IPS-NIHi7 (cell line): ENCODE results near the gene NPHS1.

Experiments
- DNase-seq: peaks from one replicate; pipeline ENCODE4 v3.0.0; 2012; ENCODE audit warnings: mixed read lengths; ENCODE audit errors: extremely low spot score

NPHS1 gene

DNA sequence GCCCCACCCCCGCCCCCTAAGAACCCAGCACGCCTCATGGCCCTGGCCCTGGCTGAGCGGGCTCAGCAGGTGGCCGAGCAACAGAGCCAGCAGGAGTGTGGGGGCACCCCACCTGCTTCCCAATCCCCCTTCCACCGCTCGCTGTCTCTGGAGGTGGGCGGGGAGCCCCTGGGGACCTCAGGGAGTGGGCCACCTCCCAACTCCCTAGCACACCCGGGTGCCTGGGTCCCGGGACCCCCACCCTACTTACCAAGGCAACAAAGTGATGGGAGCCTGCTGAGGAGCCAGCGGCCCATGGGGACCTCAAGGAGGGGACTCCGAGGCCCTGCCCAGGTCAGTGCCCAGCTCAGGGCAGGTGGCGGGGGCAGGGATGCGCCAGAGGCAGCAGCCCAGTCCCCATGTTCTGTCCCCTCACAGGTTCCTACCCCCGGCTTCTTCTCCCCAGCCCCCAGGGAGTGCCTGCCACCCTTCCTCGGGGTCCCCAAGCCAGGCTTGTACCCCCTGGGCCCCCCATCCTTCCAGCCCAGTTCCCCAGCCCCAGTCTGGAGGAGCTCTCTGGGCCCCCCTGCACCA, 65.0 kb downstream of the NPHS1 start:
- DNase-seq, result no peak

DNA sequence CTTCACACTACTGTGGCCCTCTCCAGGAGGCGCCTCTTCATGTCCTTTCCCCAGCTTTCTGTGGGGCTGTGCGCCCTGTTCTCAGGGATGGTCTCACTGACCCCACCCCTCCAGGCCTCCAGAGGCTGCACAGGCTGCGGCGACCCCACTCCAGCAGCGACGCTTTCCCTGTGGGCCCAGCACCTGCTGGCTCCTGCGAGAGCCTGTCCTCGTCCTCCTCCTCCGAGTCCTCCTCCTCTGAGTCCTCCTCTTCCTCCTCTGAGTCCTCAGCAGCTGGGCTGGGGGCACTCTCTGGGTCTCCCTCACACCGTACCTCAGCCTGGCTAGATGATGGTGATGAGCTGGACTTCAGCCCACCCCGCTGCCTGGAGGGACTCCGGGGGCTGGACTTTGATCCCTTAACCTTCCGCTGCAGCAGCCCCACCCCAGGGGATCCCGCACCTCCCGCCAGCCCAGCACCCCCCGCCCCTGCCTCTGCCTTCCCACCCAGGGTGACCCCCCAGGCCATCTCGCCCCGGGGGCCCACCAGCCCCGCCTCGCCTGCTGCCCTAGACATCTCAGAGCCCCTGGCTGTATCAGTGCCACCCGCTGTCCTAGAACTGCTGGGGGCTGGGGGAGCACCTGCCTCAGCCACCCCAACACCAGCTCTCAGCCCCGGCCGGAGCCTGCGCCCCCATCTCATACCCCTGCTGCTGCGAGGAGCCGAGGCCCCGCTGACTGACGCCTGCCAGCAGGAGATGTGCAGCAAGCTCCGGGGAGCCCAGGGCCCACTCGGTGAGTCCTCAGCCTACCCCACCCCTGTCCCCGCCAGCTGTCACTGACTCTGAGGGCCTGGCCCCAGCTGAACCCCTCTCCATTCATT, 65.8 kb downstream of the NPHS1 start:
- DNase-seq, result no peak

DNA sequence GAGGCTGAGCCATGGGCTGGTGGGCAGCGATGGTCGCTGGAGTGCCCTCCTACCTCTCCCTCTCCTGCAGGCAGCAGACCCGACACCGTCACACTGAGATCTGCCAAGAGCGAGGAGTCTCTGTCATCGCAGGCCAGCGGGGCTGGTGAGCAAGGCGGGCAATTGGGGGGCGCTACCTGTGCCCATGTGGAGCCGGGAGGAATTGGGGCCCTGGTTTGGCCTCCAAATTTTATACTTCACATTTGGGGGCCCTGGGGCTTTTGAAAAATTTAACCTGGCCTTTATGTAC, 67.0 kb downstream of the NPHS1 start:
- DNase-seq, result no peak

DNA sequence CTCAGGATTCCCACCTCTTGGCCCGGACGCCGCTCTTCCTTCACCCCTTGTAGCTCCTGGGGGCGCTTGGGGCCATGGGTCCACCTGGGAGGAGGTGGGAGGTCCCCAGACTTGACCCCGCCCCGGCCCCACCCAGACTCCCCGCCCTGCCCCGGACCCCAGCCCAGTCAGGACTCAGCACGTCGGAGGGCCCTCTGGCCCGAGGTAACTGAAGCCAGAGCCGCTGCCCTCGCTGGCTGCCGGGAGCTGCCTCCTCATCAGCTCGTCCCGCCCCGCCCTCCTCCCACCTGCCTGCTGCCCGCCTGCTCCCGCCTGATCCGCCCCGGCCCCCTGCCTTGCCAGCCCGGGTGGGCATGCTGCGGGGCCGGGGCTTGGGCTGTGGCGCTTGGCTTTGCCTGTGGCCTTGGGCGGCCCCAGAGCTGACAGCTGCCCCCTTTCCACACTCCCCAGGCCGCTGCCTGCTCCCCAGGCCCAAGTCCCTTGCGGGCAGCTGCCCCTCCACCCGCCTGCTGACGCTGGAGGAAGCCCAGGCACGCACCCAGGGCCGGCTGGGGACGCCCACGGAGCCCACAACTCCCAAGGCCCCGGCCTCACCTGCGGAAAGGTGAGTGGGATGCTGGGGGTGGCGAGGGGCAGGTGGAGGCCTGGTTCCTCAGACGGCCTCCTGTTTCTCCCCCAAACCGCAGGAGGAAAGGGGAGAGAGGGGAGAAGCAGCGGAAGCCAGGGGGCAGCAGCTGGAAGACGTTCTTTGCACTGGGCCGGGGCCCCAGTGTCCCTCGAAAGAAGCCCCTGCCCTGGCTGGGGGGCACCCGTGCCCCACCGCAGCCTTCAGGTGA, 67.6 kb downstream of the NPHS1 start:
- DNase-seq, result peak; percentile 93

DNA sequence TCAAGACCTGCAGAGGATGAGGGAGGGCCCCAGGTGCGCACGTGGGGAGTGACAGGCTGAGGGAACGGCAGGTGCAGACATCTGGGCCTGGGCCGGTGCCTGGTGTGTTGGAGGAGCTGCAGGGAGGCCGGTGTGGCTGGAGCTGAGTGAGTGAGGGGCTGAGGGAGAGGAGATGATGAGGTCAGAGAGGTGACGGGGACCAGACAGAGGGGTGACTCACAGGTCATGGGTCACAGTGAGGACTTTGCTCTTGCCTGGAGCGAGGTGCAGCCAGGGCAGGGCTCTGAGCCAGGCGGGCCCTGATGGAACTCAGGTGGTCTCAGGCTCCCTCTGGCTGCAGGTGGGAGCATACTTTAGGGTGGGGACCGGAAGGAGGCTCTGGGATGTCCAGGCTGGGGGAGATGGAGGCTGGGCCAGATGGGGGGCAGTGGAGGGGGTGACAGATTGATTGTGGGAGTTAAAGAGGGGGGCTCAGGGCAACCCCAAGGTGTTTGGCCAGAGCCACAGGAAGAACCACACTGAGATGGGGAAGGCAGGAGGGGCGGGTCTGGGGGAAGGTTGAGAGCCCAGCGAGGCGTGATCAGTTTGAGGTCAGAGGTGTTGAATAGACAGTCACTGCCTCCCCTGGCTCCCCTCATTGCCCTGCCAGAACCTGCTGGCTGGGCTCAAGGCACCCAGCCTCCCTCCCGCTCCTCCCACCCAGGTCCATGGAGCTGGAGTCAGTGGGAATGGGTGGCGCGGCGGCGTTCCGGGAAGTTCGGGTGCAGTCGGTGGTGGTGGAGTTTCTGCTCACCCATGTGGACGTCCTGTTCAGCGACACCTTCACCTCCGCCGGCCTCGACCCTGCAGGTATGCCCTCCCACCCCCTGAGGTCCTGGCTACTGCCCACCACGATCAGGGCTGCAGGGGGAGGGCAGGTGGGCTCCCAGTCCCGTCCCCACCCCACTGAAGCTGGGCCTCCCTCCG, 68.6 kb downstream of the NPHS1 start:
- peak; percentile 59 for DNase-seq

DNA sequence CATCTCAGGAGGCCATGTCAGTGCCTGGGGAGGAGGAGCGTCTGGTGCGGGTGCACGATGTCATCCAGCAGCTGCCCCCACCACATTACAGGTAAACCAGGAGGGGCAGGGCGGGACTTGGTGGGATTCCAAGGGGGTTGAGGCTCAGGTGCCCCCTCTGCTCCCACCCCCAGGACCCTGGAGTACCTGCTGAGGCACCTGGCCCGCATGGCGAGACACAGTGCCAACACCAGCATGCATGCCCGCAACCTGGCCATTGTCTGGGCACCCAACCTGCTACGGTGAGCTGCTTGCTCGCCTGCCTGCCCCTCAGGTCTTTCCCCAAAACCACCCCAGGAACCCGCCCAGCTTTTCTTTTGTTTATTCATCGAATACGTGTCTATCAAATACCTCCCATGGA, 69.7 kb downstream of the NPHS1 start:
- no peak for DNase-seq

DNA sequence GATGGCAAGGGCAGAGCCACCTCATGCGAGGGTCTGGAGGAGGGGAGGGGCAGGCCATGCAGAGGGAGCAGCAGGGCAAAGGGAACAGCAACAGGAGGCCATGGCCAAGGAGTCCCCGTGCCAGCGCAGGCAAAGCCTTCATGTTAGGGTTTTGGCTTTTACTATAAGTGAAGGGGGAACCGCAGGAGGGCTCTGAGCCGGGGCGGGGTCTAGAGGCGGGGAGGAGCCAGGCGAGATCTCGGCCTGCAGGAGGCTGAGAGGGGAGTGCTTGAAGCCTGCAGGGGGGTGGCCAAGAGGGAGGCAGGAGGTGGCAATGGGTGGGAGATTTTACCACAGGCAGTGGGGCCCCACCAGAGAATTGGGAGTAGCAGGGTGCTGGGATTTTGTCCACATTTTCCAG, 70.7 kb downstream of the NPHS1 start:
- no peak for DNase-seq

DNA sequence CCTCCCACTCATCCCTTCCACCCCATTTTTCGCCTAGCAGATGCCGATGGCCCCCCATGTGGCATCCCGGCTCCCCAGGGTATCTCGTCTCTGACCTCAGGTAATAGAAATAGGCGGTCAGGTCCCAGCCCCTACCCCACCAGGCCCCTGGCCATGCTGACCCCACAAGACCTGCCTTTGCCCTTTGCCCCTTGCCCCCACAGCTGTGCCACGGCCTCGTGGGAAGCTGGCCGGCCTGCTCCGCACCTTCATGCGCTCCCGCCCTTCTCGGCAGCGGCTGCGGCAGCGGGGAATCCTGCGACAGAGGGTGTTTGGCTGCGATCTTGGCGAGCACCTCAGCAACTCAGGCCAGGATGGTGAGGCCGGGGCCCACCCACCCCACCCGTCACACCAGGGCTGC, 71.6 kb downstream of the NPHS1 start:
- no peak for DNase-seq

DNA sequence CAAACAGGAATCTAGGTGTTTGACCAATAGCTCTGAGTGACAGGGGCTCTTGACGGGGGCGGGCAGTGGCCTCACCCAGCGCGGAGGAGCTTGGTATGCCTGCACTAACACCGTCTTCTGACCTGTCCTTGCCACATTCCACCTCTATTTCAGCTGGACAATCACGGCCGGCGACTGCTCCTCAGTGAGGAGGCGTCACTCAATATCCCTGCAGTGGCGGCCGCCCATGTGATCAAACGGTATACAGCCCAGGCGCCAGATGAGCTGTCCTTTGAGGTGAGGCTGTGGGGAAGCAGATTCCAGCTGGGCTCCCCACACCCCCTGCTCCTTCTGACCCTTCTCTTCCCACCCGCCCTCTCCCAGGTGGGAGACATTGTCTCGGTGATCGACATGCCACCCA, 72.2 kb downstream of the NPHS1 start:
- DNase-seq, result no peak

DNA sequence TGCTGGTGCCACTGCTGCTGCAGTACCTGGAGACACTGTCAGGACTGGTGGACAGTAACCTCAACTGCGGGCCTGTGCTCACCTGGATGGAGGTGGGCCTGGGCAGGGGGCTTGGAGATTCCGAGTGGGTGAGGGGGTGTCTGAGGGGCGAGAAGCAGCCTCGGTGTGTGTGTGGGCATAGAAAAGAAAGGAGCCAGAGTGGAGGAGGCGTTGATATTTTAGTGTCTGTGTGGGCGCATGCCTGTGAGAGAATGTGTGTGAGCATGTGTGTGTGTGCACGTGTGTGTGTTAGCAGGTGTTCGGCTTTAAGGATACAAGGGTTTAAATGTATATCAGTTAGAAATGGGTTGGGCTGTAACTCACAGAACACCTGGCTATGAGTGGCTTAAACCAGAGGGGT, 73.3 kb downstream of the NPHS1 start:
- DNase-seq, result no peak

DNA sequence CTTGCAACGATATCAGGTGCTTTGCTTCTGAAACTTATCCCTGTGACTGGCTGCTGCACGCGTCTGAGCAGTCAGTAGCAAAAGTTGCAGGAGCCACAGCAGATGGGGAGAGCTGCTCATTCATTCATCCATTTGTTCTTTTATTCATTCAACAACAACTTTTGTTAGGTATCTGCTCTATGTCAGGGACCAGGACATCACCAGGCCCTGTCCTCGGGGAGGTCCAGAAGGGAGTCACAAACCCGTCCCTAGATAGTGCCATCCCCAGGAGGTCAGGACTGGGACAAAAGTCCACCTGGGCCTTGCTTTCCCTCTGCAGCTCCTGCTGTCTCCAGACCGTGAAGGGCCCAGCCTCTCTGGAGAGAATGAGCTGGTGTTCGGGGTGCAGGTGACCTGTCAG, 74.3 kb downstream of the NPHS1 start:
- no peak for DNase-seq

DNA sequence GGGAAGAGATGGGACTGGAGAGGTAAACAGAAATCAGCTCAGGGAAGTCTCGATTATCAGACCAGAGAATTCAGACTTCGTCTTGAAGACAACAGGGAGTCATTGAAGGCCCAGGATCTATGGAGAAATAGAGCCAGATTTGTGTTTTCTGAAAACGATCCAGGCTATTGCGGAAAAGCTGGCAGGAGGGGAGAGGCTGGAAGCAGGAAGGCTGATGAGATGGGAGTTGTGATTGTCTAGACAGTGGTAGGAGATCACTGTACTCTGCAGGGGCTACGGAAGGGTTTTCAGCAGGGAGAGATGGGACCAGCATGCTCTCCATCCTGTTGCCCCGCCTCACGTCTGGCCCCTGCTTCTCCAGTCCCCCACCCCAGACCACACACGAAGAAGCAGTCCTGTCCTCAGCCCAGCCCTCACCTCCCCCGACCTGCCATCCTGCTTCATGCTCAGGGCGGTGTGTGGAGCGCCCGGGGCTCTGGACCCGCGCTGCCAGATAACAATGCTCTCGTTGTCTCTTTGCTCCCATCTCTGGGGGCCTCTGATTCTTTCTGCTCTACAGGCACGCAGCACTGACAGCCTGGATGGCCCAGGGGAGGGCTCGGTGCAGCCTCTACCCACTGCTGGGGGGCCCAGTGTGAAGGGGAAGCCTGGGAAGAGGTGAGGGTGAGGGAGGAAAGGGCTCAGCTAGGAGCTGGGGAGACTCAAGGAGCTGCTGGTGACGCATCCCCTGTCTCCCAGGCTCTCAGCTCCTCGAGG, 75.0 kb downstream of the NPHS1 start:
- peak; percentile 56 for DNase-seq

DNA sequence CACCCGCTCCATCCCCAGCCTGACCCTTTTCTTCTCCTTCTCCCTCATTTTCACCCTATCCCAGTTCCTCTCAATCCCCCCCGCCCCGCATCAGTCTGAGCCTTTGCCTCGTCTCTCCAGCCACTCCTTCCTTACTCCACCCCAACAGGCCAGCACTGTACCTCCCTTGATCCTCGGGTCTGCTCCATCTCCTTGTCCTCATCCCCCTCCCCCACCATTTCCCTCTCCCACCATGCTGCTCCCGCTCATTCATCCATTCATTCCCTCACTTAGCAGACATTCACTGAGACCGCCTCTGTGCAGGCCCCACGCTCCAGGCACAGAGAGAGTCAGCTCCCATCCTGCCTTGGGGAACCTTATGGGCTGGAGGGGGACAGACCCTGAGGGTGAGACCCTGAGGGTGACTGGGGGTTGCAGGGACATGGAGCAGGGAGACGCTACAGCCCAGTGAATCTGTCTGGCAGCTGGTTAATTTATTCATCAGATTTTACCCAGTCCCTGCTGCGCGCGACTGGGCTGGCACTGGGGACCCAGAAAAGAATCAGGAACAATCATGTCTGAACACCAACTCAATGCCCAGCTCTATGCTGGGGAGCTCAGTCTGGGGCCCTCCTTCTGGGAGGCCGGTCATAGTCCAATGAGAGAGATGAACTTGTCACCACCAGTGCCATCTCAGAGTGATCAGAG, 76.1 kb downstream of the NPHS1 start:
- DNase-seq, result no peak
